Stimulated activated CD4-positive, alpha-beta T cell treated with anti-CD3 and anti-CD28 coated beads, TNF-alpha, amount 100 ng/mL, for 4 hours (primary cell): Measurements from ENCODE around the gene TEAD1.

ENCODE experiments used
- DNase-seq, 3 experiments: peaks; one replicate each; pipeline ENCODE4 v3.0.0-alpha.2; 2020; ENCODE audit warnings: low read depth in 3 of 3

The TEAD1 gene

DNA sequence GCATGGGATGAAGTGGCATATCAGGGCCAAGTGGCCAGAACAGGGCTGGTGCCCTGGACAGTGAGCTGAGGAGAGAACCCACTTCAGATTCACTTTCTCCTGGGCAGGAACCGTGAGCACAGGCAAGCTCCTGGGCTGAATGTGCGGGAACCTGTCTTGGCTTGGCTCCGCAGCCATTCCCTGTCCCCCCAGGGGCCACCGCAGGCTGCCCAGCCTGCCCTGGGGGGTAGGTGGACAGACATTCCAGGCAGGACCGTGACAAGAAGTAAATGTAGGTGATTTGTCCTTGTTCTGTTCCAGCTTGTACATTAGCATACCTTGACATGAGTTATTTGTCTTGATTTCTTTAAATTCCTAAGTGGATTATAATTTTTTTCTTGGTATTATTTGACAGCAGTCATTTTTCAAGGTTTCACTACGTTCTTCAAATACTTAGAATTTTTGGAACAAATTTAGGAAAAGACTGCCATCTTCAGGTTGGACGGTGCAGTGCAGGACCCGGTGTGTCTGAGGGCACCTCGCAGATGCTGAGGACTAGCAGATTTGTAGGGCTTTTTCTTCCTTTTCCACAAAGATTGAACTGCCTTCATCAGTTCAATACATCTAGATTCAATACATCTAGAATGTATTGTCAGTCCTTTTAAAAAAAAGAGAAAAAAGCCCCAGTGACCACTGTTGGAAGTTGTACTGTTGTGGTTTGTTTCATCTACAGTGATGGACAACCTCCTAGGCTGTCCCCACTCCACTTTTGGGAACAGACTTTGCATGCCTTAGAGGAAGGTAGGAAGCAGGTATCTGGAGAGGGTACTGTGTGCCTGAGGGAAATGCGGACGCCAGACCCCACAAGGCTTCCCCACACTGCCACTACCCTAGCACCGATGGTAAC is 219.8 kb downstream of the TEAD1 start:
- peak in 2 of 3 experiments; percentile 8 to 10 for DNase-seq

DNA sequence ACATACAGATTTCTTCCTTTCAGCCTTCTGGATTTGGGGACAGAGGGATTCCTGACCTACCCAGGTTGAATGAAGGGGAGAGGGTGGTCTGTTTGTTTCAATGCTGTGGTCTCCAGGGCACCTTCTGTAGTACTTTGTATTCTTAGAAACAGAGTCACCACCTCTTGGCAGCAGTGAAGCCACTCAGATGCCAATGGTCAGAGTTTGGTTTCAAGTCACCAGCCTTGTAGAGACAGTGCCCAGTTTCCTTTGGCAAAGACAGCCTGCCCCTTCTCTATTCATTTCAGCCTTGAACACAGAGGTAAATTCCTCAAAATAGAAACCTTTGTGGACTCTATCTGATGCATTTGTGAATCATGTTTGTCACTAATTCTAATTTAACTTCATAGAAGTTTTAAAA is 223.2 kb downstream of the TEAD1 start:
- no peak for DNase-seq

DNA sequence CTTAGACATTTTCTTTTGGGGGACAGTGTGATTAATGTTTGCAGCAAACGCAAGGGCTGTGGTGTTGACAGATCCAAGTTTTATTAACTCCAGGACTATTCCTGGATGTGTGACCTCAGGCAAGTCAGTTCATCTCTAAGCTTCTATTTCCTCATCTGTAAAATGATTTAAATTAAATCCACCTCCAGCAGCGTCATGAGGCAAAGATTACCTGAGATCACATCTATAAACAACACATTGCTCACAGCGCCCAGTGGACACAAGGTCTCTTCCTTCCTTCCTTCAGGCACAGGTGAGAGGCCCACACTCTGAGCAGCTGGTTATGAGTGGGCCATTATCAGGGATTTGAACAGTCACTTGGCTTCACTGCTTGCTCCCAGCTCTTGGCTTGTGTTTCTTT is 223.6 kb downstream of the TEAD1 start:
- DNase-seq, result no peak

DNA sequence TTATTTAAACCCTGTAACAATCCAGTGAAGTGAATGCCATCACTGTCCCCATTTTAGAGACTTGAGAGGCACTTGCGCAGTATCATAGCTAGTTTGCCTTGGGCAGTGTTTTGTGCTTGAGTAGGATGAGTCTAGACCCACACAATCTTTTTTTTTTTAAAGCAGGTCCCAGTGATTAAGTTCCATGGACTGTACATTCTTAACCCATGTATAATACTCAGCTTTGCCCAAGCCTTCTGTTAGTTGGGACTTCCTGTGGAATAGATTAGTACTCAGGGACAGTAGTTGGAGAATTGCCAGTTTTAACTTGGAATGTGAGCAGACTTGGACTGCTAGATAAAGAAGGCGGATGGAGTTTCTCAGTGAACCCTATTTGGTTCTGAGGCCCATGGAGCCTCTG is 226.3 kb downstream of the TEAD1 start:
- DNase-seq, result no peak

DNA sequence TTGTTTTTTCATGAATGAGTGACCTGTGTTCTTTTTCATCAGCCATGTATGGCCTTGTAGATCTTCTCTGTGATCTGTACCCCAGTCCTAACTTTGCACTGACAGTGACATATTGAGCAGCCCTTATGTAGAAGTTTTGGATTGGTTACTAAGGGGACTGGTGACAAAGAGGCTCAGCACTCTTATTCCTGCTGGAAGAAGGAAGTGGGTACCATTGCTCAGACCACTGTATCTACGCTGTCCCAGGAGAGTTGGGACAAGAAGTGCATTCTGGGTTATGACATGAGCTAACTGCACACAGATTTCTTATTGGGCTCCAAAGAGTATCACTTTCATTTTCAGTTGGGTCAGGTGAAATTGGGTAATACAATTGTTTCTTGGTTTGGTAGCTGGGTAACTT is 227.1 kb downstream of the TEAD1 start:
- DNase-seq, result no peak

DNA sequence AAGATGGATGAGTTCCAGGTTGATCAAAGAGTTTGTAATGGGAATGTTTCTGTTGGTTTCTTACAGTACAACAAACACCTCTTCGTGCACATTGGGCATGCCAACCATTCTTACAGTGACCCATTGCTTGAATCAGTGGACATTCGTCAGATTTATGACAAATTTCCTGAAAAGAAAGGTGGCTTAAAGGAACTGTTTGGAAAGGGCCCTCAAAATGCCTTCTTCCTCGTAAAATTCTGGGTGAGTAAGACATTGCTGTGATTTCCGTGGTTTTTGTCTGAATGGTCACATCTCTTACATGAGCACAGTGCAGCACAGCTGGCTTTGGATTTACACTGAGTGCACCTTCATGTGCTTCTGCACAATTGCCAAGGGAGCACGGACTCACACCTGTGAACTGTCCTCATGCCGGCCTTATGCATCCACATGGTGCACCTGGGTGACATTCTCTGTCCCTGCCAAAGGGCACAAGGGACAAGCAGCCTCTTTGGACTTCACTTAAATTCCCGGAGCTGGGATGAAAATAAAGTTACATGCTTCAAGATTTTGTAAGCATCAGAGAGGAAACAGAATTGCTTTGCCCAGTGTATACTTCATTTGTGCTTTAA is 227.8 kb downstream of the TEAD1 start:
- DNase-seq, result no peak

DNA sequence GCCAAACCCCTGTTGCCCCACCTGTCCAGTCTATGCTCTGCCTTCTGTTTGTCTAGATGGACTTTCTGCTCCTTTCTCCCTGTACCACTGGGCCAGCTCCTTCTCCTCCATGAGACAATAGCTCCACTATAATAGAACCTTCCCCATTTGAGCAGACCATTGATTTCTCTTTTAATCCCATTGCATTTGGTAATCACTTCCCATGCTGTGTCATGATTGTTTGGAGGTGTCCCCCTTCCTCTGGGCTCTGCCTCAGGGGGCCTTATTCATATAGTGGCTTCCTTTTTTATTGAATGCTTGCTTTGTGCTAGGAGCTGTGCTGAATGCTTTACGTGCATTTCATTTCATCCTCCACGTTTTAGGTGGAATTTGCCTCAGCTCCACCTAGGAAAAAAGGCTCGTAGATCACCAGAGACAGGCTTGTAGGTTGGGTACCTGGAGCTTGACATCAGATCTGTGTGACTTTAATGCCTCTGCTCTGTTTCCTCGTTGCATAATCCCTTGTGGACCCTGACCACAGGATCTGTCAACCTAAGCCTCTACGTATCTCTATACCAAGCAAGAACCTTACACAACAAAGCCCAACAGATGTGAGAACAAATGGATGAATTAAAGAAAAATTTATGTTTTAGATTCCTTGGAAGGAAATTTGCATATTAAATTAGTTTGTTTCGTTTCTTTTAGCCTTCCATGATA is 228.7 kb downstream of the TEAD1 start:
- no peak for DNase-seq

DNA sequence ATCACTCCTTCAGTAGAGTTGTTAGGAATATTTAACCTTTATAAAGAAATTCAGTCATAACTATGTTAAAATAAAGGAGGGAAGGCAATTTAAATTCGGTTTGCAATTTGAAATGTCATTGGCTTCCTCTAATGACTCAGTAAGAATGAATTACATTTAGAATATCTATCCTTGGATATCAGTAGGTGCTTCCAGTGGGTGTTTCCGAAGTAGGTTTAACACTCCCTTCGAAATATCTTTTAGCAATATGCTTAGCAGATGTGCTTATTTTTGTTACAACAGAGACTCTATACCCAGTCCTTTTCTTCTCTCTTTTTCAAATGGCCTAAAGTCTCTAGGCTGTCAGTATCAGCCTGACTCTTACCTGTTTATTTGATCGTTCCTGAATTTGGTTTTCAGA is 231.2 kb downstream of the TEAD1 start:
- DNase-seq, result no peak

DNA sequence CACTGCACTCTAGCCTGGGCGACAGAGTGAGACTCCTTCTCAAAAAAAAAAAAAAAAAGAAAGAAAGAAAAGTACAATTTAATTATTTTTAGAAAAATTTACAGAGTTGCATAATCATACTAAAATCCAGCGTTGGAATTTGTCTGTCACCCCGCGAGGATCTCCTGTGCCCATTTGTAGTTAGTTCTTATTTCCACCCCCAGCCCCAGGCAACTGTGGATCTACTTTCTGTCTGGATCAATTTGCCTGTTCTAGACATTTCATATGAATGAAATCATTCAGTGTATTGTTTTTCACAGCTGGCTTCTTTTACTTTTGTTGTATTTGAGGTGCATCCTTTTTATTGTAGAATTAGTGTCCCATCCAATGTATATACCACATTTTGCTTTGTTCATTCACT is 232.3 kb downstream of the TEAD1 start:
- DNase-seq, result no peak

DNA sequence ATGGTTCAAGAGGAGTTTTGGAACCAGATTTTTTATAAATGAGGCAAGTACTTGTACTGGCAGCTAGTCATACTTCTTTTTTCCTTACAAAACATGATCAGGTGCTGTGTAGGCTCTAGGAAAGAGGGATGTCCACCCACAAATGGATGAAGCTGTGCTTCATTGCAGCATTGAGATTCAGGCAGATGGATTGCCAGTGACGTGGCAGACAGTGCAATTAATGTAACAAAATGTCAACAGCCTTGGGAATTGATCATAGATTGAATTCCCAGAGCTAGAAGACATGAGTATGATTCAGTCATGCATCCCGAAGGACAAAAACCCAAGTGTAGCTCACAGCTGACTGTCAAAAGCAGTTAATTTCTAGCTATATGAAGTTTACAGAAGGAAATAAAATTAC is 235.7 kb downstream of the TEAD1 start:
- DNase-seq, result no peak

DNA sequence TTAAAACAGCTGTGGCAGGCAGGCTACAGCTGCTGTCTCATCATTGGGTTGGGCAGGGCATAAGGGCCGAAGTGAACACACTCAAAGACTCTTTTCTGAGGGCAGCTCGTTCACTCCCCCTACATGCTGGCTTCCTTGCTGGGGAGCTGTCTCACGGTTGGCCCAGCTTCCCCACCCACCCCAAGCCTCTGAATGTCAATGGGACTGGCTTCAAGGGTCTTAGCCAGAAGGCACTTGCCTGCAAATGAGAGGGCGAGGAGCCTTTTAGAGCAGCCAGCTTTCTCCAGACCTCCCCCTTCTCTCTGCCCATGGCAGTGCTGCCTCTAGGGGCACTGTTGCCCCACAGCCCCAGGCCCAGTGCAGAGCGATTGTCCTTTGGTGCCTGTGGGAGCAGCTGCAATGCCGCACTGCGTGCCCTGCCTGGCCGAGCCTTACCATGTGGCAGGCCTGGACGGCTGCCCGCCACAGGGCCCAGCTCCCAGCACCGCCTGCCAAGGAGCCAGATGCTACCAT is 240.2 kb downstream of the TEAD1 start:
- no peak for DNase-seq

DNA sequence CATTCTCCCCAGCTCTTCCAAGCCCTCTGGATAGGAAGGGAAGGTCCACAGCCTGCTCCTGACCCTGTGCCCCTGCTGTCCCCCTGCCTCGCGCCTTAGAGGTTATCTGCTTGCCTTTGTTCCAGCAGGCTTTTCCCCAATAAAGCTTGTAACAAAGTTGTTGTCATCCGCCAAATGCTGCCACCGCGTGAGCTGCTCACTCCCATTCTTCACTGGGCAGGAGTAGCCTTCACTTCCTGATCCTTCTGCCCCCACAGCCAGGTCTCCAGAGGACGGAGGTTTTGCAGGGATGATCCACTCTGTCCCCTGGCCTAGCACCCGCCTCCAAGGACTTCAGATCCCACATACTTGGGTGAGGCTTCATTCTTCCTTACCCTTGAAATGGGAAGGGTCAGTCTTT is 240.9 kb downstream of the TEAD1 start:
- DNase-seq, result no peak

DNA sequence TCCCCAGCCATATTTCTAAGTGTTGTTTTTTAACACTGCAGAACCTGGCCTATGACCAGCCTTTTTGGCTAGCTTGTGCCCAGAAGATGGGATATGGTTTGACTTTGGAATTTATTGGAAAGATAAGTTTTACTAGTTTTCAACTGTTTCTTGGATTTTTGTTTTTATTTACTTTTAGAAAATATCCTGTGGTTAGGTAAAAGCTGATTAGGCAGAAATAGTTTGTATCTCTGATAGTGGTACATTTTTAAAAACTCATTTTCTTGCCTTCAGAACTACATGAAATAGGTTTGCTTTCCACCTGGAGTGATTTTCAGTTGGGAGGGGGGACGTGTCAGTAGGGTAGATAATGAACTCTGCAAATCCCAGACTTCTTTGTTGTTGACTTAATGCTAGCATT is 243.6 kb downstream of the TEAD1 start:
- DNase-seq, result no peak

DNA sequence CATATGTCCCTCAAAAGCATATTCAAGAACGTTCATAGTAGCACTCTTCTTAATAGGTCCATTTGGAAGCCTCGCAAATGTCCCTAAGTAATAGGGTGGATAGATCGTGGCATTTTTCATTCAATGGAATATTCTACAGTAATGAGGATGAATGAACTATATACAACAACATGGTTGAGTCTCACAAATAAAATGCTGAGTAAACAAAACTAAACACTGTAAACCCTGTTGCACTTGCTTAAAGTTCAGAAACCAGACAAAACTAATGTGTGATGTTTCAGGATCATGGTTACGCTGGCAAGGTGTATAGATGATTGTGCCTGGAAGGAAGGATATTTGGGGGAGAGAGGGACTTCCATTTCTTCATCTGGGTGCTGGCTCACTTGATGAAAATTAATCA is 244.4 kb downstream of the TEAD1 start:
- no peak for DNase-seq

DNA sequence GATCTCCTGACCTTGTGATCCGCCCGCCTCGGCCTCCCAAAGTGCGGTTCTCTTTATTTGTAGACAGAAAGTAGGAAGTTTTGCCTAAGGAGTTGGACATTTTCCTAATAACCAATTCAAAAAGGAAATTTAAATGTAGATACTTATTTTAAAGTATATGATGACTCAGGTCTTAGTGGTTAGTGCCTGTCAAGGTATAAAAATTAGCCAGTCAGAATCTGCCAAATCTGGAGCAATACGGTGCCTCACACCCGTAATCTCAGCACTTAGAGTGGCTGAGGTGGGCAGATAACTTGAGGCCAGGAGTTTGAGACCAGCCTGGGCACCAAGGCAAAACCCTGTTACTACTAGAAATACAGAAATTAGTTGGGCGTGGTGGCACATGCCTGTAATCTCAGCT is 248.2 kb downstream of the TEAD1 start:
- DNase-seq, result no peak

DNA sequence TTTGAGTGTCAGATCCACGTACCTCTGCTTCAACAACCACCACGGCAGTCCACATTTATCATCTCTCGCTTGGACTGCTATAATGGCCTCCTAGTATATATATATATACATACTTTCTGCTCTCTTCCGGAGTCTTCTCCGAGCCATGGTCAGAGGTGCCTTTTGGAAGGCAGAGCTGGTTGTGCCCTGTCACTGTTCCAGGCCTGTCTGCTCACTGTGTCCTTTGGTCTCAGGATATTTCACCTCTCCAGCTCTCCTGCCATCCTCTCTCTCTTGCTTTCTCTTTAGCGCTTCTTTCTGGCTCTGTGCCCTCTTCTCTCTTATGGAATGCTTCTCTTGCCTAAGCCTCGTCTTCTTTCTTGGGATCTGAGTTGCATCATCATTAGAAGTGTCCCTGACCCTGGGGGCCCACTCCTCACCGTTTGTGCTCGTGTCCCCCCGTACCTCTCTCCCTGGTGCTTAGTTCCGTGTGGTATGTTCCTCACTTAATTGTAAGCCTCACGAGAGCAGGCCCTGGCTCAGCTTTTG is 248.8 kb downstream of the TEAD1 start:
- DNase-seq, result no peak

DNA sequence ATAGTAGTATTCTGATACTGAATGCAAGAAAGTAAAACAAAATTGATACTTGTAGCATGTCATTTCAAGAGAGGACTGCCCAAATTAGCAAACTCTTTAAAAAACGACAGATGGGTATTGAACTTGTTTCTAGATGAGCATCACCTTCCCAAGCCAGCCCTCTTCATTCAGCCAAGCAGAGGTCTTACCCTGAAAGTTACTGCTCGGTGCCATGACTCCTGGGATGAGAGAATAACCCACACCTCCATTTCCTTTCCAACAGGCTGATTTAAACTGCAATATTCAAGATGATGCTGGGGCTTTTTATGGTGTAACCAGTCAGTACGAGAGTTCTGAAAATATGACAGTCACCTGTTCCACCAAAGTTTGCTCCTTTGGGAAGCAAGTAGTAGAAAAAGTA is 250.4 kb downstream of the TEAD1 start:
- no peak for DNase-seq

DNA sequence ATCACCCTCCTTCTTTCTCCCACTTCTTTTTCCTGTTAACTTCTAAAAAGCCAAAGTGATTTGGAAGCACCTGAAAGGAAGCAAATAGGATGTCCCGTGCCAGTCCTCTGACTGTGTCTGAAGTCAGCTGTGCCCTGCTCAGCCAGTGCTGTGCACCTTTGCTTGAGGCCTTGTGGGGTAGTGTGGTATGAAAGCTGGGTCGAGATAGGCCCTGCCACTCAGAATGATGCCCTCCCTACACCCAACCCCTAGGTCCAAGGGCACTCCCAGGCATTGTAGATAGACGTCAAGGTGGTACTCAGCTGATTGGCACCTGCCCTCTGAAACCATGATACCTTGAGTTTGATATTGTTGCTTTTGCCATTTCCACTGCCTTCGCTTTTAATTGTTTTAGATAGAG is 251.3 kb downstream of the TEAD1 start:
- no peak for DNase-seq

DNA sequence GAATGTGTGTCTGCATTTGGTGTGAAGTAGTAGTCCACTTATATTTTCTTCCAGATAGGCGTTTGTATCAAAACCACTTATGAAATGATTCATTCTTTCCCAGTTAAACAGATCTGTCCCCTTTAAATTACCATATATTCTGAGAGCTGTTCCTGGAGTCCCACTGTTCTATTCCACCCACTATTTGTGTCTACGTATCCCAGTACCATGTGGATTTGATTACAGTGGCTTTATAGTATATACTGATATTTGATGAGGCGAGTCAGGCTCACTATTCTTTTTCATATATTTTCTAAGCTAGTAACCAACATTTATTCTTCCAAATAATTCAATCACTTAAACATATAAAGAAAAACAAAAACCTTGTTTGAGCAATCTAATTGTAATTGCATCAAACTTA is 253.0 kb downstream of the TEAD1 start:
- no peak for DNase-seq

DNA sequence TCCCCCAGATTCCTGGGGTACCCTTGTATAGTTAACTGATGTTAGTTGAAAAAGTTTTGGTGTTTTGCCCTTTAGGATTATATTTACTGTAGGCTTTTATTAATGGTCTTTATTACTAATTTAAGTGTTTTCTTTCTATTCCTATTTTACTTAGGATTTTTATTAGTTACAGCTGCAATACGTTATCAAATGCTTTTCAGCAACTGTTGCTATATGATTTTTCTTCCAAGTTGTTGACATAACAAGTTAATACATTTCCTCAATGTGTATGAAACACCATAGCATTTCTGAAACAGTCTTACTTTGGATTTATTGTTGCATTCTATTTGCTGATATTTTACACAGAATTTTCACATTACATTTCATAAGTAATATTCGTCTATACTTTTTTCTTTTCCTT is 253.7 kb downstream of the TEAD1 start:
- no peak for DNase-seq

DNA sequence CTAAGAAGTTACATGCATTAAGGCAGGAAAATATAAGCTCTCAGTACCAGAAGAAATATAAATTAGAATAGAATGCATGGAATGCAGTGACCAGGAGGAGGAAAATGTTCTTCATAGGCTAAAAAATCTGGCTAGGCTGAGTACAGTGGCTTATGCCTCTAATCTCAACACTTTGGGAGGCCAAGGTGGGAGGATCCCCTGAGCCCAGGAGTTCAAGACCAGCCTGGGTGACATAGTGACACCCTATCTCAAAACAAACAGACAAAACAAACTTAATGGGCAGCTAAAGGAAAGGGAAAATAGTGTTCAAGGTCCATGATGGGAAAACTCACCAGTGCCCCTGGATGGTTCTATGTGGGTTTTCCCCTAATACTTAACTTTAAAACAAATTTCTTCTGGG is 256.6 kb downstream of the TEAD1 start:
- no peak for DNase-seq

DNA sequence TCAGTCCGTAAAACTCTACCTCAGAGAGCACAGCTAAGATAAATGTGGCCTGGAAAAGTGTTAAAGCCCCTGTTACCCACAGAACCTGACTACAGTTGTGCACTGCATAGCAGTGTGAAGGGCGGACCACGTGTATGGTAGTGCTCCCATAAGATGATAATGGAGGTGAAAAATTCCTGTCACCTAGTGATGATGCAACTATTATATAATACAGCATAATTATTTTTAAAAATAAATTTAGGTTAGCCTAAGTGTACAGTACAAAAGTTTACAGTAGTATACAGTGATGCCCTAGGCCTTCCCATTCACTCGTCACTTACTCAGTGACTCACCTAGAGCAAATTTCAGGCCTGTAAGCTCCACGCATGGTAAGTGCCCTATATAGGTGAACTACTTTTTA is 258.3 kb downstream of the TEAD1 start:
- no peak for DNase-seq

DNA sequence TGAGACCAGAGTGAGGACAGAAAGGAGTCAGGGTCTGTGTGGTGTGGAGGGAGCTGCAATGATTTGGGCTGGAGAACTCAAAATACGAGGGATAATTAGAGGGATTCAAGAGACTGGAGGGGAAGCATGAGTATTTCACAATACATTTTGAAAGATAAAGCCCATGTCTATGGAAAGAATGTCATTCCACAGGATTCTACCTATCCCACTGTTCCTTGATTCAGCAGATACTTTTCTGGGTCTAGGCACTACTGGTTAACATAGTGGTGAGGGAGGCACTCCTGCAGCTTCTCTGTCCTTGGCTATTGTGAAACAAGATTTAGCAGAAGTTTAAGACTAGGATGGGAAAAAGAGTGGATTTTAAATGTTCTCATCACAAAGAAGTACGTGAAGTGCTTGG is 262.0 kb downstream of the TEAD1 start:
- no peak for DNase-seq
